Caco-2 (cell line): ENCODE data around the gene ATP9A. TPM values are rescaled to one million over a fixed set of nuclear protein-coding genes. Genes with fewer than 3 reads are reported as not detected.
A peak's percentile ranks its signal among the peaks of the same experiment; 100 is the strongest.

Experiments
- BruUV-seq: library from RNA; stranded (reverse); fragments of 400-500 nt; replicated peaks from 2 replicates; lab custom pipeline; 2021; lab: Mats Ljungman, UMichigan
- CTCF ChIA-PET: fragments of 300-600 bp; sonication (Branson Sonifier 250); formaldehyde crosslinking; loops from one replicate; lab custom pipeline; 2022; ENCODE audit warnings: antibody characterized with exemption; lab: Charles Lee
- POLR2A ChIA-PET: fragments of 300-600 bp; sonication (Branson Sonifier 250); formaldehyde crosslinking; loops from one replicate; lab custom pipeline; 2022; ENCODE audit warnings: antibody characterized with exemption; lab: Charles Lee
- DNase-seq, 2 experiments: peaks; one replicate each; pipeline versions ENCODE4 v3.0.0 to v3.0.0-alpha.2; 2020 to 2022
- H3K27me3 ChIP-seq: replicated peaks from 2 replicates; pipeline ENCODE4 v1.6.0; 2011; ENCODE audit warnings: low read length; ENCODE audit not compliant: control insufficient read depth, insufficient read depth
- H3K36me3 ChIP-seq: 2 replicates; pipeline ENCODE4 v1.5.1; 2011; ENCODE audit warnings: low read length; ENCODE audit not compliant: control insufficient read depth, insufficient read depth
- H3K4me1 ChIP-seq: fragments of 250-450 bp; sonication (Bioruptor Pico); 2 replicates; pipeline ENCODE4 v1.5.1; 2020; ENCODE audit warnings: mild to moderate bottlenecking
- H3K4me3 ChIP-seq: 2 replicates; pipeline ENCODE4 v1.5.1; 2011; ENCODE audit warnings: low read depth, mild to moderate bottlenecking, control low read depth, low read length
- H3K9me3 ChIP-seq: fragments of 250-450 bp; sonication (Bioruptor Pico); 2 replicates; pipeline ENCODE4 v1.5.1; 2020; ENCODE audit warnings: mild to moderate bottlenecking, moderate library complexity
- H3K27ac Mint-ChIP-seq: one replicate; pipeline ENCODE4 v1.8.0; 2022; ENCODE audit warnings: mixed read lengths; ENCODE audit not compliant: unreplicated experiment
- H3K27me3 Mint-ChIP-seq: one replicate; pipeline ENCODE4 v1.8.0; 2022; ENCODE audit warnings: mixed read lengths; ENCODE audit not compliant: insufficient read depth, unreplicated experiment
- H3K36me3 Mint-ChIP-seq: one replicate; pipeline ENCODE4 v1.8.0; 2022; ENCODE audit warnings: mild to moderate bottlenecking, mixed read lengths; ENCODE audit not compliant: insufficient read depth, unreplicated experiment
- H3K4me1 Mint-ChIP-seq: one replicate; pipeline ENCODE4 v1.8.0; 2022; ENCODE audit warnings: low read depth, mixed read lengths; ENCODE audit not compliant: unreplicated experiment
- H3K4me3 Mint-ChIP-seq: one replicate; pipeline ENCODE4 v1.8.0; 2022; ENCODE audit warnings: mild to moderate bottlenecking, moderate library complexity, mixed read lengths; ENCODE audit not compliant: unreplicated experiment
- H3K9me3 Mint-ChIP-seq: one replicate; pipeline ENCODE4 v1.8.0; 2022; ENCODE audit warnings: mixed read lengths; ENCODE audit not compliant: unreplicated experiment
- intact Hi-C: fragments of 100-400 bp; cut with micrococcal nuclease; formaldehyde crosslinking; loops from one replicate; pipeline ENCODE4 v1.10.0; 2022; ENCODE audit not compliant: unreplicated experiment
- total RNA-seq: library from RNA; stranded (reverse); gene quantifications from 2 replicates; pipeline ENCODE4 v1.2.3, GENCODE V29; 2022
- TF ChIP-seq, protein P1 (sequence below), 2 experiments: fragments of 200-600 bp in 1 of 2; IDR thresholded peaks; 1 replicate in 1 of 2; 2 replicates in 1 of 2; pipeline versions ENCODE4 v1.5.1 to v1.8.0; 2011 to 2022; ENCODE audit warnings: antibody characterized with exemption in 1 of 2, control low read depth in 1 of 2, inconsistent platforms in 1 of 2, low read depth in 1 of 2, low read length in 1 of 2, mild to moderate bottlenecking in 1 of 2, moderate library complexity in 1 of 2; ENCODE audit not compliant: insufficient read depth in 1 of 2, severe bottlenecking in 1 of 2, unreplicated experiment in 1 of 2

Gene ATP9A
- total RNA-seq, 1 experiment from 2014 or later = 102 TPM

DNA sequence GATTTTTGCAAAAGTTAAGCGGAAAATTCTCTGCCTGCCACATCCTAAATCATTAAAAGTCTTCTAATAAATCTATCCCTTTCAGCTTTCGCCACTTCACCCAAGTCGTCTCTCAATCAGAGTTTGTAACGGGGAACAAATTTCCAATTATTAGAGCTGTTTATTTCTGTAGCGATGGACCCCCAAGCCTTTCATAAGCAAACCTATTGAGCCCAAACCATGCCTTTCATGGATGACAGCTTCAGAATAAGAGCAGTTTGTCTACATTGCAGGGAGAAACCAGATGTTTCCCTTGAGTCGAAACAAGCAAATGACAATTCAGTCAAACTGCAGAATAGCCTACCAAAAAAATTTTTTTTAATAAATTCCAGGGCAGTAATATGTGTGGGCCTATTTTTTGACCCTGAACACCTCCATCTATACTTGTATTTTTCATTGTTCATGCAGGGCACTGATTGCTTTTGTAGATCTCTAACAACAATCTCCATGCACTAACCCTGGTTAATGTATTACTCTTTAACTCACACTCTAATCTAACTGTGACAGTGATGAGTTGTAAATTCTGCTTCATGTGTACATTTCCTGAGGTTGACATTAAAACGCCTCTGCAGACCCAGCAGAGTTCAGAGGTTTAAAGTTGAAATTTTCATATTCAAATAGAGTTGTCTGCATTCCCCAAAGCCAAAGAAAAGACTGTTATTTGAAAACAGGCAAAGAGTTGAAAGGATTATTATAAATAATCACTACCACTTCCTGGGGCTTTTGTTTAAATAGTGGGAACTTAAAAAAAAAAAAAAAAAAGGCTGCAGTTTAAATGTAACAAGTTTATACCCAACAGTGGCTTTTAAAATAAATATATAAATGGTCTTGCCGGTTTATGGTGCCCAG is 64.5 kb downstream of the ATP9A start:
- H3K4me1 Mint-ChIP-seq = peaks cover 66% of the 10 kb centered on the region
- H3K9me3 Mint-ChIP-seq = no peaks in the 10 kb centered on the region
- peak; percentile 69 to 81 for DNase-seq
- intact Hi-C loops = loop anchor here (1.0 to 5.0 kb wide), 6 partner anchors 19 to 264 kb away; no protein-coding TSS in a partner anchor
- peaks cover 25% of the 10 kb centered on the region for H3K36me3 Mint-ChIP-seq
- no peaks in the 10 kb centered on the region for H3K27me3 ChIP-seq
- no TSS peak for BruUV-seq
- H3K9me3 ChIP-seq = no peaks in the 10 kb centered on the region
- H3K36me3 ChIP-seq = peaks cover 1% of the 10 kb centered on the region; the same call in 1 of the 2 replicates
- TF ChIP-seq, protein P1, sequence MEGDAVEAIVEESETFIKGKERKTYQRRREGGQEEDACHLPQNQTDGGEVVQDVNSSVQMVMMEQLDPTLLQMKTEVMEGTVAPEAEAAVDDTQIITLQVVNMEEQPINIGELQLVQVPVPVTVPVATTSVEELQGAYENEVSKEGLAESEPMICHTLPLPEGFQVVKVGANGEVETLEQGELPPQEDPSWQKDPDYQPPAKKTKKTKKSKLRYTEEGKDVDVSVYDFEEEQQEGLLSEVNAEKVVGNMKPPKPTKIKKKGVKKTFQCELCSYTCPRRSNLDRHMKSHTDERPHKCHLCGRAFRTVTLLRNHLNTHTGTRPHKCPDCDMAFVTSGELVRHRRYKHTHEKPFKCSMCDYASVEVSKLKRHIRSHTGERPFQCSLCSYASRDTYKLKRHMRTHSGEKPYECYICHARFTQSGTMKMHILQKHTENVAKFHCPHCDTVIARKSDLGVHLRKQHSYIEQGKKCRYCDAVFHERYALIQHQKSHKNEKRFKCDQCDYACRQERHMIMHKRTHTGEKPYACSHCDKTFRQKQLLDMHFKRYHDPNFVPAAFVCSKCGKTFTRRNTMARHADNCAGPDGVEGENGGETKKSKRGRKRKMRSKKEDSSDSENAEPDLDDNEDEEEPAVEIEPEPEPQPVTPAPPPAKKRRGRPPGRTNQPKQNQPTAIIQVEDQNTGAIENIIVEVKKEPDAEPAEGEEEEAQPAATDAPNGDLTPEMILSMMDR (IDR thresholded peaks at IDR 0.05; ENCODE audit: insufficient read depth in 1 of 2, low read depth in 1 of 2, low read length in 1 of 2, severe bottlenecking in 1 of 2, unreplicated experiment in 1 of 2) = no peak
- H3K4me1 ChIP-seq = peaks cover 61% of the 10 kb centered on the region
- POLR2A ChIA-PET = no interaction called here
- no peaks in the 10 kb centered on the region for H3K27me3 Mint-ChIP-seq
- H3K27ac Mint-ChIP-seq = peak overlapping the region; percentile 83
- CTCF ChIA-PET = interaction anchor here (0.6 kb wide), 2 partner anchors 12 to 375 kb away, joined by 3 to 4 read pairs; no protein-coding TSS in a partner anchor
- H3K4me3 ChIP-seq = no peak overlapping the region
- H3K4me3 Mint-ChIP-seq = peak overlapping the region; percentile 61

DNA sequence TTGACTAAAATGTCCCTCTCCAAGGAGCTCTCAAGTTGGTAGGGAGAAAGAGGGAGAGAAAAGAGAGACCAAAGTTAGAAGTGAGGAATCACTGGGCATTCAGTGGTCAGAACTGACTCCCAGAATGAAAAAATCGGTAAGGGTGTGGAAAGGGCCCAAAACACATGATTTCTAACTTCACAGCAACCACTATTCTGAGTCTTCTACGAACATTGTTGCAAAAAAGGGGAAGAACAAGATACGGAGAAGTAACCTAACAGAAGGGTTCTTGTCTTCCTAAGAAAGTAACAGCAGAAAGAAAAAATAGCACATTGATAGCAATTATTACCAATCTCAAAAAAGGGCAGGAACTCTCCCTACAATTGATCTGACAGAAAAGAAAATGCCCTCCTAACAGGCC is 65.6 kb downstream of the ATP9A start:
- CTCF ChIA-PET = interaction anchor here (0.7 to 2.5 kb wide), 2 partner anchors 65 to 492 kb away, joined by 4 to 38 read pairs; partner anchors contain the start of gene ATP9A
- TF ChIP-seq, protein P1 (IDR thresholded peaks at IDR 0.05; ENCODE audit: insufficient read depth in 1 of 2, low read depth in 1 of 2, low read length in 1 of 2, severe bottlenecking in 1 of 2, unreplicated experiment in 1 of 2) = no peak
- peaks cover 73% of the 10 kb centered on the region for H3K4me1 Mint-ChIP-seq

DNA sequence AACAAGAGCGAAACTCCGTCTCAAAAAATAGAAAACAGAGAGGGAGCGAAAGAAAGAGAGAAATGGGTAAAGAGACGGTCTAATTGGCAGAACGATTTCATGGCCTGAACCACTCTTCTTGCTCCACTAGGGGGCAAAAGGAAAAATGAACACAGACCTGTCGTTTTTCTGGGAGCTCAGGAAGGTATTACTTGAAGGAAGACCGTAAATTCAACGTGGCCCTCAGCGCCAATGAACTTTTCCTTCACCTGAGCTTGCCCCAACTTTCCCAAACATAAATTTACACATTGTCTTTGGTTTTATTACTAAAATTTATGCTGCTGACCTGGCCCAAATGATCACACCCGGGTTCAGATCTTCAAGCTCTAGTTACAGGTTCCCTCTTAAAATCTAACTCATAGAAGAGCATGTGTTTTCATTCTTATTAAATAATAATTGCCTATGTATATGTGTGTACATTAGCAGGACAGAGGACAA is 67.3 kb downstream of the ATP9A start:
- Mint-ChIP-seq H3K4me1 (peaks cover 76% of the 10 kb centered on the region), H3K27ac (peak overlapping the region; percentile 83), H3K36me3 (peaks cover 21% of the 10 kb centered on the region), H3K4me3 (peak overlapping the region; percentile 61), H3K27me3 (no peaks in the 10 kb centered on the region), H3K9me3 (no peaks in the 10 kb centered on the region)
- intact Hi-C loops = loop anchor here (1.0 to 5.0 kb wide), 10 partner anchors 34 to 382 kb away; no protein-coding TSS in a partner anchor
- H3K36me3 ChIP-seq = no peaks in the 10 kb centered on the region
- CTCF ChIA-PET = interaction anchor here (0.5 to 2.5 kb wide), 46 partner anchors 10 to 1731 kb away, joined by 3 to 47 read pairs (median 4); partner anchors contain the start of genes ATP9A and ZFP64
- no peaks in the 10 kb centered on the region for H3K27me3 ChIP-seq
- TF ChIP-seq, protein P1 (IDR thresholded peaks at IDR 0.05; ENCODE audit: insufficient read depth in 1 of 2, low read depth in 1 of 2, low read length in 1 of 2, severe bottlenecking in 1 of 2, unreplicated experiment in 1 of 2) = peak; percentile 90 to 97
- H3K4me1 ChIP-seq = peaks cover 54% of the 10 kb centered on the region
- DNase-seq = peak; percentile 80 to 81
- POLR2A ChIA-PET = interaction anchor here (0.5 to 1.1 kb wide), 10 partner anchors 12 to 315 kb away, joined by 3 to 6 read pairs (median 4); no protein-coding TSS in a partner anchor
- BruUV-seq = TSS peak; percentile 42
- no peaks in the 10 kb centered on the region for H3K9me3 ChIP-seq
- no peak overlapping the region for H3K4me3 ChIP-seq

More for the DNA sequence above, 65.6 kb downstream of the ATP9A start:
- no peaks in the 10 kb centered on the region for H3K9me3 ChIP-seq
- H3K4me3 ChIP-seq = no peak overlapping the region
- DNase-seq = no peak
- Mint-ChIP-seq H3K27ac (peak overlapping the region; percentile 83), H3K36me3 (peaks cover 23% of the 10 kb centered on the region), H3K4me3 (peak overlapping the region; percentile 9), H3K9me3 (no peaks in the 10 kb centered on the region), H3K27me3 (no peaks in the 10 kb centered on the region)
- intact Hi-C loops = loop anchor here (5.0 kb wide), 3 partner anchors 170 to 265 kb away; no protein-coding TSS in a partner anchor
- POLR2A ChIA-PET = no interaction called here
- 0 out of 2 replicates have a peak, but pooled peaks cover 1% of the 10 kb centered on the region for H3K36me3 ChIP-seq
- H3K27me3 ChIP-seq = no peaks in the 10 kb centered on the region
- H3K4me1 ChIP-seq = peaks cover 61% of the 10 kb centered on the region
- no TSS peak for BruUV-seq
